ENCODE data around the gene KMT2E. TPM values are rescaled to one million over a fixed set of nuclear protein-coding genes. Genes with fewer than 3 reads are reported as not detected.

KMT2E gene
- total RNA-seq, 2 experiments from 2014 or later, result 50.1 to 72.8 TPM

DNA sequence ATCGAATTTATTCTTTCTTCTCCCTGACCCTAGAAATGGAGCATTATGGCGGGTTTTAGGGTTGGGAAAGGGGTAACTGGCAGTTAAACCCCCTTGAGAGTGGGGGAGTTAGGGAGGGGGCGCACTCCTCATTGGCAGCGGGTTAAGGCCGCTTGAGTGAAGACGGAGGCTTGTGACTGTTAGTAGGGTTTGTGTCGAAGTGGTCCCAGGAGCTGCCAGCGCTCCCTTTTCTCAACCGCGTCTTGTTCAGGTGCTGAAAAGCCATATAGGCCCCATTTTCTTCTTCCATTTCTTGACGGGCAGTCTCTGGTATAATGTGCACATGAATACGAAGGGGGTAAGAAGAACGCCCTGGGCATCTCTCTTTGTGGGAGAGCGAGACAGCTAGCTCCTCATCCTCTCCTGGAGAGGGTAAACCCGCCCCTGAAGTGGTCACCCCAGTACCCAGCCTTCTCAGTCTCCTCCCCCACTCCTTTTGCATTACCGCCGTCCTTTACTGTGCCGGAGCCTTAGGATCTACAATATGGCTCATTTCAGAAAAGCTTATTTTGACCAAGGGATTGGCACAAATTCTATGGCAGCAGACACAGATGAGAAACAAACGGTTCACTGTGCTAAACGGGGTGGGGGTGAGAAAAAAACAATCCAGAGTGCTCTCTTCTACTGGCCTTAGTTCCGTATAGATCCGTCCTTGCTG is 836 bp downstream of the KMT2E start:
- no peaks in the 10 kb centered on the region for H3K9me3 ChIP-seq (ENCODE audit: low read length)
- intact Hi-C loops (cut with micrococcal nuclease; ENCODE audit: unreplicated experiment), result loop anchor here (5.0 to 10.0 kb wide), 2 partner anchors 1057 to 1100 kb away; partner anchors contain the start of gene SYPL1
- BruUV-seq (replicated peaks), result no TSS peak
- no peaks in the 10 kb centered on the region for H3K9me2 ChIP-seq (ENCODE audit: insufficient read depth, low read length)
- H3K4me3 ChIP-seq (ENCODE audit: low read depth, low read length, poor library complexity, severe bottlenecking), result peak overlapping the region; percentile 90
- peak overlapping the region; percentile 71; the same call in 1 of the 2 replicates for H2AFZ ChIP-seq (ENCODE audit: low read length)
- peaks cover 41% of the 10 kb centered on the region for H3K36me3 ChIP-seq (ENCODE audit: insufficient read depth, low read length)
- H3K4me2 ChIP-seq (ENCODE audit: low read length), result peak overlapping the region; percentile 91
- peaks cover 58% of the 10 kb centered on the region for H3K79me2 ChIP-seq (ENCODE audit: insufficient read depth, low read depth, low read length)
- H4K20me1 ChIP-seq (ENCODE audit: insufficient read depth, low read length), result peaks cover 39% of the 10 kb centered on the region
- no peak for TF ChIP-seq EZH2phosphoT487 (IDR thresholded peaks at IDR 0.05; ENCODE audit: borderline replicate concordance, low read depth, low read length)
- TF ChIP-seq, protein P1, sequence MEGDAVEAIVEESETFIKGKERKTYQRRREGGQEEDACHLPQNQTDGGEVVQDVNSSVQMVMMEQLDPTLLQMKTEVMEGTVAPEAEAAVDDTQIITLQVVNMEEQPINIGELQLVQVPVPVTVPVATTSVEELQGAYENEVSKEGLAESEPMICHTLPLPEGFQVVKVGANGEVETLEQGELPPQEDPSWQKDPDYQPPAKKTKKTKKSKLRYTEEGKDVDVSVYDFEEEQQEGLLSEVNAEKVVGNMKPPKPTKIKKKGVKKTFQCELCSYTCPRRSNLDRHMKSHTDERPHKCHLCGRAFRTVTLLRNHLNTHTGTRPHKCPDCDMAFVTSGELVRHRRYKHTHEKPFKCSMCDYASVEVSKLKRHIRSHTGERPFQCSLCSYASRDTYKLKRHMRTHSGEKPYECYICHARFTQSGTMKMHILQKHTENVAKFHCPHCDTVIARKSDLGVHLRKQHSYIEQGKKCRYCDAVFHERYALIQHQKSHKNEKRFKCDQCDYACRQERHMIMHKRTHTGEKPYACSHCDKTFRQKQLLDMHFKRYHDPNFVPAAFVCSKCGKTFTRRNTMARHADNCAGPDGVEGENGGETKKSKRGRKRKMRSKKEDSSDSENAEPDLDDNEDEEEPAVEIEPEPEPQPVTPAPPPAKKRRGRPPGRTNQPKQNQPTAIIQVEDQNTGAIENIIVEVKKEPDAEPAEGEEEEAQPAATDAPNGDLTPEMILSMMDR (conservative IDR thresholded peaks at IDR 0.05; ENCODE audit: low read length), result no peak; the same call in 1 of the 2 replicates
- POLR2A ChIA-PET, result interaction anchor here (0.6 to 4.2 kb wide), 14 partner anchors 9 to 1078 kb away, joined by 3 to 49 read pairs (median 3); partner anchors contain the start of gene RINT1
- peak overlapping the region; percentile 96 for H3K27ac ChIP-seq (ENCODE audit: low read depth, low read length, poor library complexity, severe bottlenecking)
- peaks cover 45% of the 10 kb centered on the region for H3K4me1 ChIP-seq (ENCODE audit: insufficient read depth, low read length, poor library complexity, severe bottlenecking)
- CTCF ChIA-PET (ENCODE audit: unreplicated experiment), result interaction anchor here (0.8 to 2.0 kb wide), 2 partner anchors 14 to 88 kb away, joined by 4 read pairs; no protein-coding TSS in a partner anchor
- peak; percentile 65 for DNase-seq (ENCODE audit: low spot score)

DNA sequence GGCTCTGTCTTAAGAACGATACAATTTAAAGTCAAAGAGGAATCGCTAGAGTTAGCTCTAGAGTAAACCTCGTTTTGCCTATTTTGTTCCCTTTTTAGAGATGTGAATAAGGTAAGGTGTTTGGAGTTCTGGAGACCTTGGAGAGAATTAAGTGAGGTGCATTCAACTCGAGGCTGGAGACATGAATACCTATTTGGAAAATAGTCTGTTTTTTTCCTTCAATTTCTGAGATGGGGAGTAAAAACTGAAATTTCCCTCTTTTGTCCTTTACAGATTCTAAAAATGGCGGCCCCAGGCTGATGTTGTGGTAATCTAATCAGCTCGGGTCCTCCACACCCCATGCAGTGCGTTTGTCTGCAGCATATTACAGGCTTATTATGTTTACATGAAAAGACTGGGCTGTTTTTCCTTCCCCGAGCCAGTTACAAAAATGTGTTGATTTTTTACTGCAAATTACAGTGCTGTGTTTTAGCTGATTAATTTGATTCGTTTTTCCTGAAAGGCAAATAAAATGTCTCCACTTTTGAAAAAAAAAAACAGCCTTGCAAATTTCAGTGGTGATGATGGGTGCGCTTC is 1.5 kb downstream of the KMT2E start:
- Histone ChIP-seq H3K79me2 (ENCODE audit: insufficient read depth, low read depth, low read length) (peaks cover 64% of the 10 kb centered on the region), H3K4me2 (ENCODE audit: low read length) (peak overlapping the region; percentile 91), H3K27ac (ENCODE audit: low read depth, low read length, poor library complexity, severe bottlenecking) (peak overlapping the region; percentile 96), H3K9me3 (ENCODE audit: low read length) (no peaks in the 10 kb centered on the region), H3K36me3 (ENCODE audit: insufficient read depth, low read length) (peaks cover 35% of the 10 kb centered on the region), H2AFZ (ENCODE audit: low read length) (peak overlapping the region; percentile 9; the same call in 1 of the 2 replicates), H3K9me2 (ENCODE audit: insufficient read depth, low read length) (no peaks in the 10 kb centered on the region), H3K4me3 (ENCODE audit: low read depth, low read length, poor library complexity, severe bottlenecking) (peak overlapping the region; percentile 90), H4K20me1 (ENCODE audit: insufficient read depth, low read length) (peaks cover 33% of the 10 kb centered on the region), H3K4me1 (ENCODE audit: insufficient read depth, low read length, poor library complexity, severe bottlenecking) (peaks cover 45% of the 10 kb centered on the region)
- TF ChIP-seq EZH2phosphoT487 (IDR thresholded peaks at IDR 0.05; ENCODE audit: borderline replicate concordance, low read depth, low read length), result no peak
- TF ChIP-seq, protein P1 (conservative IDR thresholded peaks at IDR 0.05; ENCODE audit: low read length), result no peak
- peak; percentile 47 for DNase-seq (ENCODE audit: low spot score)
- ChIA-PET CTCF (ENCODE audit: unreplicated experiment) (interaction anchor here (0.8 to 2.0 kb wide), 2 partner anchors 13 to 88 kb away, joined by 4 read pairs; no protein-coding TSS in a partner anchor), POLR2A (interaction anchor here (0.6 to 4.2 kb wide), 22 partner anchors 8 to 1077 kb away, joined by 3 to 49 read pairs (median 3); partner anchors contain the start of gene RINT1)
- BruUV-seq (replicated peaks), result TSS peak; percentile 48
- intact Hi-C loops (cut with micrococcal nuclease; ENCODE audit: unreplicated experiment), result loop anchor here (10.0 kb wide), 1 partner anchor 1099 kb away; the partner anchor contains the start of gene SYPL1
